Measurements from ENCODE around the gene CCDC15.
A peak's percentile ranks its signal among the peaks of the same experiment; 100 is the strongest.

The CCDC15 gene

DNA sequence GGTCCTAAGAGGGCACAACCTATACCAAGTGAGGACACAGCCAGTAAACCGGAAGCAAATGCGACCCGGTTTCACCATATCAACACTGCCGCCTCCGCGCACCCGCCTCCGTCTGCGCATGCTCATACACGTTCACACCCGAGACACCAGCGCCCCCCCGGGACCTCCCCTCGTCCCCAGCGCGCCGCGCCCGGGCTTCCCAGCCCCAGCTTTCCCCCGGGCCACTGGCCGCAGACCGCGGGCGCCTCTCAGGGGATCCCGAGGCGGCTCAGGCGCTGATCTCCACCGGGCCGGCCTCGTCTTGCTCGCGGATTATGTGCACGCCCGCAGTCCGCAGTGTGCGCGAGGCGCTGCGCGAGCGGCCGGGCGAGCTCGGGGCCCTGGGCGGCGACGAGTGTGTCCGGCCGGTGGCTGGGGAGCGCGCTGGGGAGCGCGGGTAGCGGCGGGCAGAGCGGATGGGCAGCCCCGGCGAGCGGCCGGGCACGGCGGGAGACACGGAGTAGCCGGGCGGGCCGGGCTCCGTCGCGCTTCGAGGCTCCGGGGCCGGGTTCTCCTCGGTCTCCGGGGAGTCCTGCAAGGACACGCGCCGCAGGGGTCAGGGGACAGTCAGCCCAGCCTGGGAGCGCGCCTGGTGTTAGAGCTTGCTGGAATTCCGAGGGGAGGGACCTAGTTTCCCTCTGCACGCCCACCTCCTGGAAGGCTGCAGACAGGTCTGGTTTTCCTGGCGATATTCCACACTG lies 33.0 kb upstream of the CCDC15 start:
- TF ChIP-seq ZFP3 (CRISPR knock-in tag; IDR thresholded peaks at IDR 0.05), result 0 out of 2 replicates have a peak, but pooled peaks have one; percentile 24
- no peak for TF ChIP-seq ZFP30 (CRISPR knock-in tag; IDR thresholded peaks at IDR 0.05)
- ATAC-seq, result peak; percentile 79

GRCh38 chr11:124922831-124923230 lies 31.2 kb upstream of the CCDC15 start:
- no peak for ATAC-seq
- TF ChIP-seq, protein P1, sequence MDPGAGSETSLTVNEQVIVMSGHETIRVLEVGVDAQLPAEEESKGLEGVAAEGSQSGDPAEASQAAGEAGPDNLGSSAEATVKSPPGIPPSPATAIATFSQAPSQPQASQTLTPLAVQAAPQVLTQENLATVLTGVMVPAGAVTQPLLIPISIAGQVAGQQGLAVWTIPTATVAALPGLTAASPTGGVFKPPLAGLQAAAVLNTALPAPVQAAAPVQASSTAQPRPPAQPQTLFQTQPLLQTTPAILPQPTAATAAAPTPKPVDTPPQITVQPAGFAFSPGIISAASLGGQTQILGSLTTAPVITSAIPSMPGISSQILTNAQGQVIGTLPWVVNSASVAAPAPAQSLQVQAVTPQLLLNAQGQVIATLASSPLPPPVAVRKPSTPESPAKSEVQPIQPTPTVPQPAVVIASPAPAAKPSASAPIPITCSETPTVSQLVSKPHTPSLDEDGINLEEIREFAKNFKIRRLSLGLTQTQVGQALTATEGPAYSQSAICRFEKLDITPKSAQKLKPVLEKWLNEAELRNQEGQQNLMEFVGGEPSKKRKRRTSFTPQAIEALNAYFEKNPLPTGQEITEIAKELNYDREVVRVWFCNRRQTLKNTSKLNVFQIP (CRISPR knock-in tag; IDR thresholded peaks at IDR 0.05; ENCODE audit: borderline replicate concordance, low read depth), result no peak
- TF ChIP-seq ZNF565 (CRISPR knock-in tag; conservative IDR thresholded peaks at IDR 0.05; ENCODE audit: low read depth) (no peak), TOX (CRISPR knock-in tag; IDR thresholded peaks at IDR 0.05; ENCODE audit: borderline replicate concordance) (no peak), ZNF8 (CRISPR knock-in tag; IDR thresholded peaks at IDR 0.05) (no peak), ZFP3 (CRISPR knock-in tag; IDR thresholded peaks at IDR 0.05) (no peak), CSDC2 (CRISPR knock-in tag; IDR thresholded peaks at IDR 0.05) (no peak), ZC3H10 (CRISPR knock-in tag; IDR thresholded peaks at IDR 0.05) (no peak), ARNTL (CRISPR knock-in tag; IDR thresholded peaks at IDR 0.05; ENCODE audit: borderline replicate concordance, low read depth) (no peak), CSRNP3 (CRISPR knock-in tag; IDR thresholded peaks at IDR 0.05) (no peak), ISL1 (CRISPR knock-in tag; IDR thresholded peaks at IDR 0.05) (no peak), OSR1 (CRISPR knock-in tag; IDR thresholded peaks at IDR 0.05) (no peak), TCF4 (CRISPR knock-in tag; IDR thresholded peaks at IDR 0.05; ENCODE audit: borderline replicate concordance) (no peak), GLIS3 (CRISPR knock-in tag; IDR thresholded peaks at IDR 0.05) (no peak), ZFP30 (CRISPR knock-in tag; IDR thresholded peaks at IDR 0.05) (no peak), BACH2 (CRISPR knock-in tag; IDR thresholded peaks at IDR 0.05; ENCODE audit: borderline replicate concordance) (no peak), ZNF70 (CRISPR knock-in tag; IDR thresholded peaks at IDR 0.05) (no peak)
- TF ChIP-seq, protein P2, sequence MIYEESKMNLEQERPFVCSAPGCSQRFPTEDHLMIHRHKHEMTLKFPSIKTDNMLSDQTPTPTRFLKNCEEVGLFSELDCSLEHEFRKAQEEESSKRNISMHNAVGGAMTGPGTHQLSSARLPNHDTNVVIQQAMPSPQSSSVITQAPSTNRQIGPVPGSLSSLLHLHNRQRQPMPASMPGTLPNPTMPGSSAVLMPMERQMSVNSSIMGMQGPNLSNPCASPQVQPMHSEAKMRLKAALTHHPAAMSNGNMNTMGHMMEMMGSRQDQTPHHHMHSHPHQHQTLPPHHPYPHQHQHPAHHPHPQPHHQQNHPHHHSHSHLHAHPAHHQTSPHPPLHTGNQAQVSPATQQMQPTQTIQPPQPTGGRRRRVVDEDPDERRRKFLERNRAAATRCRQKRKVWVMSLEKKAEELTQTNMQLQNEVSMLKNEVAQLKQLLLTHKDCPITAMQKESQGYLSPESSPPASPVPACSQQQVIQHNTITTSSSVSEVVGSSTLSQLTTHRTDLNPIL (CRISPR knock-in tag; IDR thresholded peaks at IDR 0.05; ENCODE audit: low read depth), result no peak
- TF ChIP-seq, protein P3, sequence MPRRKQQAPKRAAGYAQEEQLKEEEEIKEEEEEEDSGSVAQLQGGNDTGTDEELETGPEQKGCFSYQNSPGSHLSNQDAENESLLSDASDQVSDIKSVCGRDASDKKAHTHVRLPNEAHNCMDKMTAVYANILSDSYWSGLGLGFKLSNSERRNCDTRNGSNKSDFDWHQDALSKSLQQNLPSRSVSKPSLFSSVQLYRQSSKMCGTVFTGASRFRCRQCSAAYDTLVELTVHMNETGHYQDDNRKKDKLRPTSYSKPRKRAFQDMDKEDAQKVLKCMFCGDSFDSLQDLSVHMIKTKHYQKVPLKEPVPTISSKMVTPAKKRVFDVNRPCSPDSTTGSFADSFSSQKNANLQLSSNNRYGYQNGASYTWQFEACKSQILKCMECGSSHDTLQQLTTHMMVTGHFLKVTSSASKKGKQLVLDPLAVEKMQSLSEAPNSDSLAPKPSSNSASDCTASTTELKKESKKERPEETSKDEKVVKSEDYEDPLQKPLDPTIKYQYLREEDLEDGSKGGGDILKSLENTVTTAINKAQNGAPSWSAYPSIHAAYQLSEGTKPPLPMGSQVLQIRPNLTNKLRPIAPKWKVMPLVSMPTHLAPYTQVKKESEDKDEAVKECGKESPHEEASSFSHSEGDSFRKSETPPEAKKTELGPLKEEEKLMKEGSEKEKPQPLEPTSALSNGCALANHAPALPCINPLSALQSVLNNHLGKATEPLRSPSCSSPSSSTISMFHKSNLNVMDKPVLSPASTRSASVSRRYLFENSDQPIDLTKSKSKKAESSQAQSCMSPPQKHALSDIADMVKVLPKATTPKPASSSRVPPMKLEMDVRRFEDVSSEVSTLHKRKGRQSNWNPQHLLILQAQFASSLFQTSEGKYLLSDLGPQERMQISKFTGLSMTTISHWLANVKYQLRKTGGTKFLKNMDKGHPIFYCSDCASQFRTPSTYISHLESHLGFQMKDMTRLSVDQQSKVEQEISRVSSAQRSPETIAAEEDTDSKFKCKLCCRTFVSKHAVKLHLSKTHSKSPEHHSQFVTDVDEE (CRISPR knock-in tag; IDR thresholded peaks at IDR 0.05), result no peak

- TF ChIP-seq PATZ1 (CRISPR knock-in tag; IDR thresholded peaks at IDR 0.05; ENCODE audit: borderline replicate concordance) (no peak), ZC3H10 (CRISPR knock-in tag; IDR thresholded peaks at IDR 0.05) (no peak), ZFP30 (CRISPR knock-in tag; IDR thresholded peaks at IDR 0.05) (no peak), ZNF8 (CRISPR knock-in tag; IDR thresholded peaks at IDR 0.05) (no peak), BACH2 (CRISPR knock-in tag; IDR thresholded peaks at IDR 0.05; ENCODE audit: borderline replicate concordance) (no peak), RARB (CRISPR knock-in tag; IDR thresholded peaks at IDR 0.05) (no peak), ESRRG (CRISPR knock-in tag; IDR thresholded peaks at IDR 0.05) (no peak)
- ATAC-seq, result no peak
Measured at GRCh38 chr11:124923296-124923695, 30.7 kb upstream of the CCDC15 start.

Measured in SK-N-SH treated with all-trans-retinoic acid at 6 μM for 48 hours (cell line).